HG02588 (cell line): ENCODE results near the gene MEIKIN.

ENCODE experiments used
- ATAC-seq: cut with Tn5 transposase; IDR thresholded peaks from one replicate; pipeline ENCODE4 v1.9.1; 2021; ENCODE audit warnings: mild to moderate bottlenecking, moderate library complexity; ENCODE audit not compliant: unreplicated experiment

Gene MEIKIN

GRCh38 chr5:131945551-131946168 lies at the start of gene MEIKIN:
Gene MEIKIN (minus strand): TSS chr5:131945663. CDS start chr5:131945505, 158 bp downstream.
- ATAC-seq: no peak

DNA sequence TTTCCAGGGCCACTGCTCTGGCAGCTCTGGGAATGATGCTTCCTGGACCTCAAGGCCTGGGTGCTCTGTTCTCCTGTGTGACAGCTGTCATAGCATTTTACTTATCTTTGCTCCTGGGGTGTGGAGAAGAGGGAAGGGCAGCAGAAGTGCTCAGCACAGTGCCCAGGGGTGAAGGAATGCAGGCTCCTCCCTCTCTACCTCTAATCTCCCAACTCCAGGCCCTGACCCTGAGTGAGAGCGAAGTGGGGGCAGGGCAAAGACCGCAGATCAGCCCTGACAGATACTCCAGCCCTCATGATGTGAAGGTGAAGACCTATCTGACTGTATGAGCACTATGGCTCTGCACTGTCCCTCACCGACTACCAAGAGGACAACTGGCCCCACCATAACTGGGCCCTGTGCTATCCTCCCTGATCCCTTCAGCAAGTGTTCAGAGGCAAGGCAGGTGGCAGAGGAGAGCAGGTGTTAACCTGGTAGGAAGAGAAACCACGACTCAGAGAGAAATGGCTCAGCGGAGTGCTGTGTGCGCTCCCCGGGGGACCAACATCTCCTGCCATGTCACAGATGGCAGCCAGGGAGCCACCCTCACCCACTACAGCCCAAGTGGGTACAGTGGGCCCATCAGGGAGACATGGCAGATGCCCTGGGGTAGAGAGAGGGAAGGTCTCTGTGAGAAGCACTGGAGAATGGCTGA lies 49.2 kb upstream of the MEIKIN start:
- ATAC-seq: no peak

DNA sequence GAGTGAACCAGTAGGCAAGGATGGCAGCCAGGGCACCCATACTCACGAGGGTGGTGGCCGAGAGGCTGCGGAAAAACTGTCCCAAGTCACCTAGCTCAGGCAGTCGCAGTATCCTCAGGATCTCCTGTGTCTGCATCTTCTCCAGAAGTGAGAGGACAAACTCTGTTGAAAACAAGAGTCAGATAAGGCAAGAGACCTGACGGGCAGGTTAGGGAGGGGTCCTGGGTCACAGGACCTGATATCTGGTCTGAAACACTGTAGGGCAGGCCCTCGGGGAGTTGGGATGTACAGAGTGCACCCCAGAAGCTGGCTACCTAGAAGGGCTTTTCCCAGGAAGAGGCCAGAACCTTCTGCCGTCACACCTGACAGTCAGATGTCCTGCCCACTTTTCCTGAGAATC lies 48.6 kb upstream of the MEIKIN start:
- no peak for ATAC-seq

- ATAC-seq: no peak
Observed at GRCh38 chr5:131993676-131994075, 48.2 kb upstream of the MEIKIN start.

DNA sequence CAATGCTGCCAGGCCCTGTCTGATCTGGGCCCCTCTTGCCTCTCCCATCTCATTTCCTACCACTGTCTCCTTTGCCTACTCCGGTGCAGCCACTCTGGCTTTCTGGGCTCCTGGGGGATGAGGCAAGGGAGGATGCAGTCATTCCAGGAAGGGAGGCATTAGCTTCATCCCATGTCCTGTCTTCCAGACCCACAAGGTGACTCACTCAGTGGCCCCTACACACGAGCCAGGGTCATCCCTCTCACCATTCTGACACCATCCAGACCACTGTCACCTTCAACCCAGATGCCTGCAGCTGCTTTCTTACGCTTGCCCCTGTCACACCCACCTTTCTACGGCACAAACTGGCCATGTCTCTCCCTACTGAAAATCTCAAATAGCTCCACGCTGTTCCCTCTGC lies 46.9 kb upstream of the MEIKIN start:
- no peak for ATAC-seq

DNA sequence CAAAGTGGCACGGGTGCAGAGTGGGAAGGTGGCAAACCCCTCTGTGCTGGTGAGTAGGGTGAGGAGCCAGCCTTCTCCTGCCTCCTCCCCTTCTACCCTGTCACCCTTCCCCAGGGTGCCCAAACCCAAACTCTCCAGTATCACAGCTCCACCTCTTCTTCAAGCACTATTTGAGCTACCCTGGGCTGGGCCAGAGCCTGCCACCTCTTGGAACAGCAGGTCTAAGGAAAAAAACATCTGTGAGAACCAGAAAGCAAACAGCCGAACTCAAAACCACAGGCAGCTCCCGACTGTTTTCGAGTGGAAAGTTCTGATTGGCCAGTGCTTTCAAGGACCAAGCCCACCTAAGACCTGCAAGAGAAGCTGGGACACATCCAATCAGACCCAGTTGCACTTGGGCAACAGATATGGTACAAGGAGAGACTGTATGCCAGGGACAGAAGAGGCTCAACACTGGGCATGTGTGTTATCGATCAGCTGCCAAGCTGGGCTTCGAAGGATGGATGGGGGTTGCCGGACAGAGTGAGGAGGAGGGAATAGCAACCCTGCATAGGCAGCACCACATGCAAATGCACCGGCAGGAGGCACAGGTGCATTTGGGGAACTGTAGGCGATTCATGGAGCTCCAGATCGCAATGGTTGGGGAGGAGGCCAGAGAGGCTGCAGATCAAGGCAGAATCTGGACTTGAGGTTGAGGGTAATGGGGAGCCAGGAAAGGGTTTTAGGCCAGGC lies 46.3 kb upstream of the MEIKIN start:
- ATAC-seq: no peak

DNA sequence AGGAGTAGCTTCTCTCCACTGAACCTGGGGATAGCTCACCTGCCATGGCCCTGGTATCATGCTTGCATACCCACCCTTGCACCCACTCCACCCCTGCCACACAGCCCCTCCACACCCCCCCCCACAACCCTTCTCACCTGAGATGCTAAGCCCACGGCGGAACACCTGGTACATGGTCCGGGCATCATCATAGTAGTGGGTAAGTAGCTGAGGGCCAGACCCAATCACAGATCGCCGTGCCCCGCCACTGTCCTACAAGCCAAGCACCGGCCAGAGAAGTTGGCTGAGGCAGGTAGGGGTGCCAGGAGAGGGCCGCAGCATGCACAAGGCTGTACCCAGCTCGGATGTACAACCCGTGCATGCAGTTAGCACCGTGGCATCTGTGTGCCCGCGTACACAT lies 45.3 kb upstream of the MEIKIN start:
- ATAC-seq: no peak

- no peak for ATAC-seq
Observed at GRCh38 chr5:131988601-131989000, 43.1 kb upstream of the MEIKIN start.

GRCh38 chr5:131987251-131987650 lies 41.8 kb upstream of the MEIKIN start:
- ATAC-seq: no peak

DNA sequence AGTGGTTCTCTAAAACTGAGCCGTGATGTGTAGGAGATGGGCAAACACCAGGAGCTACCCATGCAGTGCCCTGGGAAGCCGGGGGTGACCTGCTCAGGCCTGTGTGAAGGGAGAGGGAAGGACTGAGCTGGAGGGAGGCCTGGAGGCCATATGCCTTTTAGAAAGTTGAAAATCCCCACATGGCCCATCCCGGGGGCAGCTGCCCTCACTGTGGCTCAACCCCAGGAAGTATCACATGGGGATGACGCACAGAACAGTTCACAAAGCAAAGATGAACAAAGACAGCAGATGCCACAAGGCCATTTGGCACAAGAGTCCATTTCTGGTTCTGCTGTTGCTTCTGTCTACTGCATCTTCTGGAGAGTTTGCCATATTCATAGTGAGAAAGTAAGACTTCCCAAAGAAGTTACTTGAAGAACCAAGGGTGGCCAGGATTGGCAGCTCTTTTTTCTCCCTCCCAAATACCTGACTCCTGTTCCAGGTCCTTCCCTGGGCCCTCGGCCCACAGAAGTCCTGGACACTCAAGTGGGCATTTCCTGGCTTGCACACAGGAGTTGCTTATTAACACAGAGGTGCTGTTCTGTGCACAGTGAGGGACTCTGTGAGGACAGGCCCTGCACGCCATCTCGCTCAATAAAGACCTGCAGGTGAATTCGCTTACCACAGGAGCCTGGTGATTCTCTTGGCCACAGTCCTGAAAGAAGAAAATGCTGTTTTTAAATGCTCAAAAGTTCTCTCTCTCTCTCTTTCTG lies 40.9 kb upstream of the MEIKIN start:
- ATAC-seq: no peak

- ATAC-seq: no peak
Observed at GRCh38 chr5:131984956-131985665, 39.6 kb upstream of the MEIKIN start.

DNA sequence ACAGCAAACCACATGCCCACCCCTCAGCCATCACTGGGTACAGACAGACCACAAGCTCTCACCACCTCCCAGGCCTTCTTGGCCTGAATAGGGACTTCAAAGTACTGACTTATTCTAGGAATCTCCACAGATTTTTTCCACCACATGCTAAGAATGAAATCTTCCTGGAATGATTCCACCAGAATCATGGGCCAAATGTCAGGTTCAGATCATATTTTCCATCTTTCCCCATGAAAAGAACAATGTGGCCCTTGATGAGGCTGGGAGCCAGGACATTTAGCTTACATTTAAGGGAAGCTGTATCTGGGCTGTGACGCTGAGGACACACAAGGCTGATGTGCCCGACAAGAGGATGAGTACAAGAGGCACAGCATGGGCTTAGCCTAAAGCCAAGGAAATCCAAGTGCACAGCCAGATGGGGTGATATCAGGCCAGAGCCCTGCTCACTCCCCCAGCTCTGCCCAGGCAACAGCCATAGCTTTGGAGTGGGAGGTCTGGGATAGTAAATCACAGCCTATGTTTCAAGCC lies 37.8 kb upstream of the MEIKIN start:
- no peak for ATAC-seq

- no peak for ATAC-seq
Observed at GRCh38 chr5:131981516-131981915, 36.1 kb upstream of the MEIKIN start.

GRCh38 chr5:131980696-131981095 lies 35.2 kb upstream of the MEIKIN start:
- no peak for ATAC-seq

GRCh38 chr5:131979816-131980215 lies 34.4 kb upstream of the MEIKIN start:
- no peak for ATAC-seq

GRCh38 chr5:131977212-131977604 lies 31.7 kb upstream of the MEIKIN start:
- ATAC-seq: no peak

DNA sequence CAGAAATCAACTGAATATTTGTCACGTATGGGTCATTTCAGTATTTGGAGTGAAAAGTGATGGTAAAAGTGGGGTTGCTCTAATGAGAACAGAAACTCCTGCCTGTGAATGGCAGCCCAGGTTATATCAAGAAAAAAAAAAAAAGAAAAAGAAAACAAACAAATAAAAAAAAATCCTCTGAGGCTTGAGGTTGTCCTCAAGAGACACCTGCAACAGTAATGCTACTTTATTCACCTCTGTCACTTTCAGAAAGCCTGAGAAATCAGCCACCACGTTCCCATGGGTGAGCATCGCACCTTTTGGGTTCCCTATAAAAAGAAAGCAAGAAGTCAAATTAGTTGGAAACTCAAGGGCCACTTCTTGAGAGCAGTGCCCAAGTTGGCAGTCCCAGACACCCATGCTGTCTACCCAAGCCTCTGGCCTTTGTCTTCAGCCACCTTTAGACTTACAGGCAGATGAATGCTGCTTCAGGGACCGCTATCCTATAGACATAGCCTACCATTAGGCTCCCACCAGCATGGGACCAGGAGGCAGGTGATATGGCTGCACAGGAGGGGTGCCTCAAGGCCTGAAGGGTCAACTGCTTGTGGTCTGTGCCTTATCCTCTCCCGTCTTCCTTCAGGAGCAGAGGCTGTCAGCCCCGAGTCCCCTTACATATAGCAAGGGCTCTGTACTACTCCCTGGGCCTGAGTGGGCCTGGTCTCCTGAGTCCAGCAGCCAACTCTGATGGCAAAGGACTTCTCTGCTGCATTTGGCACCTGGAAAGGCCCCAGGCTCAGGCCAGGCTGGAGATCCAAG lies 31.1 kb upstream of the MEIKIN start:
- no peak for ATAC-seq

DNA sequence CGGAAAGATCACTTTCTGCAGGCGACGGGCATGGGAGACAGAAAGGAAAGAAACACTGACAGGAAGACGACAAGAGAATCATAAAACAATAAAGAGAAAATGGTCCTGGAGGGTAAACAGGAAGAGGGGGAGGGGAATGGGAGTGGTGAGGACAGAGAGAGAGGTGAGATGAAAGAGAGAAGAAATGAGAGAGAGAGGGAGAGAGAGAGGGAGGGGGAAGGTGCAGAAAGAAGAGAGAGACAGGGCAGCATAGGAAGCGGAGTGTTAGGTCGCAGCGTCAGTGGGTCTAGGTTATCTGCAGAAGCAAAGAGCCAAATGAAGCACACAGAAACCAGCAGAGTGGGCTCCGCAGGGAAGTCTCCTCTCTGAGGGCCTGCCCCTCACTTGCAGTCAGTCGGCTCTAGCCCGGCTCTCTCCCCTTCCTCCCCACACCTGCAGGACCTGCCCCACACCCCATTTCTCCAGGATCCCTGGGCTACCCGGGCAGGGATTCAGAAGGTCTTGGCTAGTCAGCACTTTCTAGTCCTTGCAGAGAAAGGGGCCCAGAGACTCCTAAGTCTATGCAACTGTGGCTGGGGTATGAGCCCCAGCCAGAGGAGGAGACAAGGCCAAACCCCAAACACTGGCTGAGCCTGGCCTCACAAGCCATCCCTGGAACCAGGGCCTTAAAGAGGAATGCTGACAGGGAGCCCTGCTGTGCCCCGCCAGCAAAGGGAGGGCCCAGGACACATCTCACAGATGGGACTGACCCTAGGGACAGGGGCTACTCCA lies 29.7 kb upstream of the MEIKIN start:
- ATAC-seq: no peak

DNA sequence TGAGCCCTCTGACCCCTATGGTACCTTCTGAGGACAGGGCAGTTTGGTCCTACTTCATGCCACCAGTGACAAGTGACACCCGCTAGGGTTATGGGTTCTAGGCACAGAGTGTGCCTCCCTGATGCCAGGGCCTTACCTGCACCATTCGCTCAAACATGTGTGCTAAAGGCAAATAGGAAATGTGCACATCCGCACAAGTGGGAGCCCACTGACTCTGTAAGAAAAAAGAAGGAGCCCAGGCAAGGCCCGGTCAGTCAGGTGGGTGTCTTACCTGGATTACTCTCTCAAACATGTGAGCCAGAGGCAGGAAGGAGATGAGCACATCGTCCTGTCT lies 29.1 kb upstream of the MEIKIN start:
- no peak for ATAC-seq
